MM.1S (cell line): Measurements from ENCODE around the gene L1CAM.

Experiments
- EZH2 ChIP-seq: fragments of 300-600 bp; sonication (generic); optimal IDR thresholded peaks from 2 replicates; pipeline ENCODE3; 2017; ENCODE audit warnings: low read depth, mild to moderate bottlenecking, antibody characterized with exemption, low read length, mixed read lengths
- EZH2phosphoT487 ChIP-seq: fragments of 300-600 bp; sonication (generic); IDR thresholded peaks from 2 replicates; pipeline ENCODE4 v1.6.1; 2018; ENCODE audit warnings: antibody characterized with exemption, low read length
- TF ChIP-seq, protein P1 (sequence below): fragments of 300-600 bp; sonication (generic); IDR thresholded peaks from 2 replicates; pipeline ENCODE4 v1.5.1; 2016; ENCODE audit warnings: antibody characterized with exemption, low read length, mixed read lengths

DNA sequence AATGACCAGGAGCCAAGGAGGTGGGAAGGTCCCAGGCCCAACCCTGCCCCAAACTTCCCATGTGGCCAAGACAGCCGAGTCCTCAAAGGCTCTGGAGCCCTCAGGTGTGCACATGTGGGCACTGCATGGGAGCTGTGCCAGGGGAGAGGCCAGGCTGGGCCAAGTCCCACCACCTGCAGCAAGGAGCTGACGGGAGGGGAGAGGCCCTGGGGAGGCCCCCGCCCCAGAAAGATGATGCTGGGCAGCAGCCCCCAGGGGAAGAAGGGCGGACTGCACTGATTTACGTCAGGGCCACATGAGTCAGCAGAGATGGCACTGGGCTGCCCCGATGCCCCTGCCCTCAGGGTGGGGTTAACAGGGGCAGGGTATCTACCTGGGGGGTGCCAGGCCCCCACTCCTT, 1.4 kb downstream of the L1CAM start:
- TF ChIP-seq, protein P1, sequence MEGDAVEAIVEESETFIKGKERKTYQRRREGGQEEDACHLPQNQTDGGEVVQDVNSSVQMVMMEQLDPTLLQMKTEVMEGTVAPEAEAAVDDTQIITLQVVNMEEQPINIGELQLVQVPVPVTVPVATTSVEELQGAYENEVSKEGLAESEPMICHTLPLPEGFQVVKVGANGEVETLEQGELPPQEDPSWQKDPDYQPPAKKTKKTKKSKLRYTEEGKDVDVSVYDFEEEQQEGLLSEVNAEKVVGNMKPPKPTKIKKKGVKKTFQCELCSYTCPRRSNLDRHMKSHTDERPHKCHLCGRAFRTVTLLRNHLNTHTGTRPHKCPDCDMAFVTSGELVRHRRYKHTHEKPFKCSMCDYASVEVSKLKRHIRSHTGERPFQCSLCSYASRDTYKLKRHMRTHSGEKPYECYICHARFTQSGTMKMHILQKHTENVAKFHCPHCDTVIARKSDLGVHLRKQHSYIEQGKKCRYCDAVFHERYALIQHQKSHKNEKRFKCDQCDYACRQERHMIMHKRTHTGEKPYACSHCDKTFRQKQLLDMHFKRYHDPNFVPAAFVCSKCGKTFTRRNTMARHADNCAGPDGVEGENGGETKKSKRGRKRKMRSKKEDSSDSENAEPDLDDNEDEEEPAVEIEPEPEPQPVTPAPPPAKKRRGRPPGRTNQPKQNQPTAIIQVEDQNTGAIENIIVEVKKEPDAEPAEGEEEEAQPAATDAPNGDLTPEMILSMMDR, result no peak
- TF ChIP-seq EZH2phosphoT487, result no peak
- TF ChIP-seq EZH2, result no peak
